NCI-H187 treated with DMSO at 0.1 percent for 48 hours (cell line): ENCODE measurements around the gene FLNB.
"Not testable (repeated sequence)": the region's sequence is repeated elsewhere in the genome, so short reads cannot be mapped to it uniquely, and the experiment has no call there.

Experiments used
- DNase-seq: peaks from one replicate; lab custom pipeline; 2025; lab: John Stamatoyannopoulos, UW

The FLNB gene

GRCh38 chr3:58183221-58183620, 175.0 kb downstream of the FLNB start:
- no peak for DNase-seq

GRCh38 chr3:58183891-58184290, 175.7 kb downstream of the FLNB start:
- DNase-seq = no peak

DNA sequence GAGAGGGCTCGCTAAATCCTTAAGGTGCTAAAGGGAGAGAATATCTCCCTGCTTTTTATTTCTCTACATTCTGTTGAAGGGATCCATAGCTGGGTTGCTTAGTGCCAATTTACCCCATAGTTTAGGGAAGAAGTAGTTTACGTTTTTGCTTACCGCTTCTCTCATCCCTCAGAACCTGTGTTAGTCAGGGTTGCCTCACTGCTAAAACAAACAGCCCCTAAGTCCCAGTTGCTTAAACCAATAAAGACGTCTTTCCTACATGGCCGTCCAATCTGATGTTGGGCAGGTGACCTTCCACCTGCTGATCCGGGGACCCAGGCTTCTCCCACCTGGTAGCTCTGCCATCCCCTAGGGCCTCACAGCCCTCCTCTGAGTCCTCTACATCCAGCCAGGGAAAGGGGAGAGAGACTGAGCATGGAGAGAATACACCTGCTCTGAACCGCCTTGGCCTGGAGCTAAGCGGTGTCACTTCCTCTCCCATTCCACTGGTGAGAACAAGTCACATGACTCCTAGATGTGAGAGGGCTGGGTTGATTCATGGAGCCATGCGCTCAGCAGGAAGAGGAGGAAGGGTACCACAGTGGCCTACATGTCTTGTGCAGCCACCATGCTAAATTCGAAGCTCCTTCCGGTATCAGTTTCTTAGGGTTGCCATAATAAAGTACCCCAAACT, 176.2 kb downstream of the FLNB start:
- DNase-seq = no peak

DNA sequence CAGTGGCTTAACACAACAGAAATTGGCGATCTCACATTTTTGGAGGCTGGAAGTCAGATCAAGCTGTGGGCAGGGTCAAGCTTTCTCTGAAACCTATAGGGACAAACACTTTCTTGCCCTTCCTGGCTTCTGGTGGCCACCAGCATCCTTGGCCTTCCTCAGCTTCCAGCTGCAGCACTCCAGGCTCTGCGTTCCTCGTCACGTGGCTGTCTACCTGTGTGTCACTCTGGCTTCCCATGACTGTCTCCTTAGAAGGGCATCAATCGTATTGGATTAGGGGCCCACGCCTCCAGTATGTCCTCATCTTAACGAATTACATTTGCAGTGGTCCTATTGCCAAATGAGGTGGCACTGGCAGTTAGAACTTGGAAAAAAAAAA, 176.7 kb downstream of the FLNB start:
- DNase-seq = no peak

GRCh38 chr3:58188173-58188564, 179.9 kb downstream of the FLNB start:
- DNase-seq = no peak

DNA sequence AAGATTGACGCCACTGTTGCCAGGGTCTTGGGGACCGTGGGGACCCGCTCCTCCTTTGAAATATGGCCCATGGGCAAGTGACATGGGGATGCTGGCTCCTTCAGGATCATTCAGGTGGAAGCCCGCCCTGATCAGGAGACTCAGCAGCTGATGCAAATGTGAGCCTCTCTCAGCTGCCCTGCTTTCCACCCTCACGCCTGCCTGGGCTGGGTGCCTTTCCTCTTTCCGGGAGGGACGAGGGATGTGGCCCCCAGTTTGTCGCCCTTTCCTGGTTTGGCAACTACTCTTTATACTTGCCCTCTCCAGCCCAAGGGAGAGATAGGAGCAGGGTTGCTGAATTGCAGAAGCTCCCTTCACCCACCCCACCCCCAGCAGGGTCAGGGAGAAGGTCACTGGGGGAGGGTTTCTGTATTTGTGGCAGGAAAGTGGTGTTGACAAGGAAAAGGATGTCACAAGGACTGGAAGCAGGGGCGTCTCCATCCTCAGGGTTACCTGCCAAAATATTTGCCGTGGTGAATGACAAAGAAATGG, 180.8 kb downstream of the FLNB start:
- DNase-seq = no peak

DNA sequence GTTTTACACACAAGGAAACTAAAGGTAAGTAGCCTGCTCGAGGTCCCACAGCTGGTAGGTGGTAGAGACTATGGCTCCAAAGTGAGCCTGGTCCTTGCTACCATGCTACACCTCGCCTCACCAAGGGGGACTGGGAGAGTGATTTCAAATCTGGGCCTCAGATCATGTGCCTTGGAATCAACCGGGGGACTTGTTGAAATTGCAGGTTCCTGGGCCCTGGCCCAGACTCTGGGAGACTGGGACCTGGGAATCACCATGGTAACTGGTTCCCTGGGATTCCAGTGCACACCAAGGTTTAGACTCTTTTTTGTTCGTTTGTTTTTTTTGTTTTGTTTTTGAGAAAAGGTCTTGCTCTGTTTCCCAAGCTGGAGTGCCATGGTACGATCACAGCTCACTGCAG, 181.5 kb downstream of the FLNB start:
- DNase-seq = no peak

- no peak for DNase-seq
These were observed 182.1 kb downstream of the FLNB start for GRCh38 chr3:58190291-58190690.

DNA sequence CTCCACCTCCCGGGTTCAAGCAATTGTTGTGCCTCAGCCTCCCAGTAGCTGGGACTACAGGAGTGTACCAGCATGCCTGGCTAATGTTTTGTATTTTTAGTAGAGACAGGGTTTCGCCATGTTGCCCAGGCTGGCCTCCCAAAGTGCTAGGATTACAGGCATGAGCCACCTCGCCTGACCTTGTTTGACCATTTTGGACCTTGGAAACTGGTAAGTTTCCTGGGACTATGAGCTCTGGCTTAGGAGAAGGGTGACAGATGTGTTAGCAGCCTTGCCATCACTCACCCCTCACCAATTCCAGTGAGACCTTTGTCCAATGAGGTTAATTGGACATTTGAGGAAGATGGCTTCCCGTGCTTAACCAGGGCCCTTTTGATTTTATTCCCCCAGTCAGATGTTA, 182.7 kb downstream of the FLNB start:
- no peak for DNase-seq

- no peak for DNase-seq
These were observed 183.3 kb downstream of the FLNB start for GRCh38 chr3:58191361-58191991.

- DNase-seq = no peak
These were observed 183.8 kb downstream of the FLNB start for GRCh38 chr3:58192069-58192468.

DNA sequence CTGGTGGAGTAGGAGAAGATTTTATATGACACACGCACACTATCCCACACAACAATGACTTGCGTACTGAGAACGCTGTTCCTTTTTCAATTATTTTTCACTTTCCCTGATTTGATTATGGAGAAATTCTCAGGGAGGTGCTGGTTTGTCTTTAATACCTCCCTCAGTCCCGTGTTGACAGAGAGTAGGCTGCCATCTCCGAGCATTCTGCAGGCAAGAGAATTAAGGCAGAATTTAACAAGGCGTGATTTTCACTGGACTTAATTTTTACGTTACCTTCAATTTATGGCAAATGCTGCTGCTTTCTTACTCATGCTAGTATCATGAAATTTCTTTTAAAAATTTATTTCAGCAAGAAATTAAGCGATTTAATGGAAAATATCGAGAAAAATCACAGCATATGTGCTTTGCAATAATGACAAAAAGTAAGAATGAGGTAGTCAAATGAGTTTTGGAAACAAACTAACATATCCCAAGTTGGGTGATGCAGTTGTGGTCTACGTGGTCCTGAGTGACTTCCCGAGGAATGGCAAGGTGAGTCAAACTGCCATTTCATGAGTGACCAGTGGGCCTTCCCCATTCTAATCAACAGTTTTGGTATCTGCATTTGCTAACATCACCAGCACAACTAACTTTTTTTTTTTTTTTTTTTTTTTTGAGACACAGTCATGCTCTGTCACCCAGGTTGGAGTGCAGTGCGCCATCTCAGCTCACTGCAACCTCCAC, 185.6 kb downstream of the FLNB start:
- no peak for DNase-seq

- DNase-seq = no peak
These were observed 189.4 kb downstream of the FLNB start for GRCh38 chr3:58197588-58197987.

DNA sequence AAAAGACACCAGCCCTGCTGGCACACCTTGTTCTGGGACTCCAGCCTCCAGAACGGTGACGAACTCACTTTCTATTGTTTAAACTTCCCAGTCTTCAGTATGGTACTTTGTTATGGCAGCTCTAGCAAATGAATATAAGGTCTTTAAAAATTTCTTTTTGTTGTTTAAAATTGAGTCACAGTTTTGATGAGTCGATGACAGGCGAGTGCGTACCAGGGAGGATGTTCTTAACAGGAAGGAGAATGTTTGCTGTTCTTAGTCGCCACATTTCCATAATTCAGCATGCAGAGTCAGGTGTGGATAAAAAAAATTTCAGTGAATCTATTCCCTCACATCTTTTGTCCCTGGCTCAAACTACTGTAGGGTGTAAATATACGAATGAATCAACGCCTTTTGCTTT, 190.1 kb downstream of the FLNB start:
- DNase-seq = no peak

DNA sequence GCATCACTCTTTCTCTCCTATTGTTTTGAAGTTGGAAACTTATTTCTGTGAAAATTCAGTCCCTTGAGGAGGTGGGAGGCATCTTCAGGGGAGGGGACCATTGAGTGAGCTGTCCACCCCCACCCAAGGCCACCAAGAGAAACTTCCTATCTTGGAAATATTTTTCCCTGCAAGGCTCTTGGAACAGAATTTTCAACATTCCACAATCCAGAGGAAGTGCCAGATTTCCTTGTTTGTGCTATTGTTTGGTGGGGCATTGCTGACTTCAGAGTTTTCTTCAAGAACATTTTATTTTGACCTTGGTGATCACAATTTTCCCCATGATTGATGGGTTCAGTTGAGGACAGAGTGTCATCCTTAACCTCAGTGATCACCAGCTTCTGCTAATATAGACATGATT, 190.6 kb downstream of the FLNB start:
- DNase-seq = no peak

DNA sequence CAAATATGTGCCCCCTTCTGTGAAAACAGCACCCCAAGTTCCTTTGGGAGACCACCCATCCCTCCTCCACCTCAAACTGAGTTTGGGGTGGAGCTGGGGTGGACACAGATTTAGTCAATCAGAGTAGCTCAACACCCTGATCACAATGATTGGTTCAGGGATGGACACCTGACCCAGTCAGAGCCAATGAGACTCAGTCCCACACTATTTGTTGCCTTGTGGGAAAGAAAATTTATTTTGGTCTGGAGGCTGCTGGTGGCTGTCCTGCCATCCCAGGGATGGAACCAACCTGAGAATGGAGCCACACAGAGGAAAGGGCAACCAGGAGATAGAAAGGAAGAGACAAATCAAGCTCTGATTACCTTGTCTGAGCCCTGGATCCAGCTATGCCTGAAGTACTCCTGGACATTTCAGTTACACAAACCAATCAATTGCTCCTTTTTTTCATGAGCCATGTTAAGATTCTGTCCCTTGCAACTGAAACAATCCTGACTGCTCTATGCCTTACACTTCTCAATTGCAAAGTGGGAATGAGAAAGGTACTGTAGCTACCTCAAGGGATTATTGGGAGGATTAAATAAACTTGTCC, 192.0 kb downstream of the FLNB start:
- DNase-seq = no peak

- DNase-seq = no peak
These were observed 192.7 kb downstream of the FLNB start for GRCh38 chr3:58200846-58201355.

GRCh38 chr3:58201451-58201850, 193.2 kb downstream of the FLNB start:
- DNase-seq = not testable (repeated sequence)

- no peak for DNase-seq
These were observed 194.7 kb downstream of the FLNB start for GRCh38 chr3:58202917-58203360.

GRCh38 chr3:58203541-58203940, 195.3 kb downstream of the FLNB start:
- no peak for DNase-seq

DNA sequence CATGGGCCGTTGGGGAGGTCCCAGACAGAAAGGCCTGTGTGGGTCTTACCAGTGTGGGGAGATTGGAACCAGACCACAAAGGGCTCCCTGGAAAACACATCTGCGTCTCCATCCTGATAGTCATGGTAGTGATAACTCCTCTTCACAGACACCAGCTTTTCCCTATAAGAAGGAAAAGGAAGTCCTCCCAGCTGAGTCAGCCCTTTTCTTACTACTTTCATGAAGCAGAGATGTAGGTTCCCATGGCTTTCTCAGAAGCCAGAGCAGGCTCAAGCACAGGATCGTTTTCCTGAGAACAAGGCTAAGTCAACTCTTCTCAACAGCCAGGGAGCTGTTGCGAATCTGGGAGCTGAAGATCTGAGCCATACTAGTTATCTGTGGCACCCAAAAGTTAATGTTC, 196.5 kb downstream of the FLNB start:
- DNase-seq = no peak

DNA sequence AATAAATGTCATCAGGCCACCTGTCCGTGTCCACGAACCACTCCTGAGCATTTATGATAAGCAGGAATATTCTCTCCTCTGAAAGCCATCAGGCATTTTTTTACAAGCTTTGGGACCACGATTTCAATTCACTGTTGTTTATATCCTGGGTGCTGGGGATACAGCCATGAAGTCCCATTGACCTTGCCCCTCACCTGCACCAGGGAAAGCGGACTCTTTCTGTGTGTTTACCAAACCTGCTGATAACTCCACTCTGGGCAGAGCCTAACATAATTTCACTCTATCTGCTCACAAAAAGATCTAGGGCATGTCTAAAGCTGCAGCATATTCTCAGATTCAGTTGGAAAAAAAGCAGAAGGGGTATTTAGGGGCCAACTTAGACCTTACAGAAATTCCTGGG, 197.8 kb downstream of the FLNB start:
- DNase-seq = no peak
